Peyer's patch (tissue), 4 donors: ENCODE results near the gene ST8SIA1. TPM values are rescaled to one million over a fixed set of nuclear protein-coding genes. Genes with fewer than 3 reads are reported as not detected.

ENCODE experiments used
- DNase-seq, 3 donors: peaks; one replicate each; pipeline ENCODE4 v3.0.0-alpha.2; 2017 to 2019
- H3K27ac ChIP-seq, 4 donors: fragments of 200-600 bp; sonication (generic); one replicate each; pipeline ENCODE4 v1.5.1; 2016 to 2019
- H3K27me3 ChIP-seq, 2 donors: fragments of 200-600 bp; sonication (generic); one replicate each; pipeline ENCODE4 v1.5.1; 2019
- H3K36me3 ChIP-seq, 3 donors: fragments of 200-600 bp; sonication (generic); one replicate each; pipeline ENCODE4 v1.5.1; 2016 to 2019
- H3K4me1 ChIP-seq, 4 donors: fragments of 200-600 bp; sonication (generic); one replicate each; pipeline ENCODE4 v1.5.1; 2016 to 2019
- H3K4me3 ChIP-seq, 4 donors: fragments of 200-600 bp; sonication (generic); 1 replicate in 3 of 4; 2 replicates in 1 of 4; pipeline ENCODE4 v1.5.1; 2016 to 2019; ENCODE audit warnings: mild to moderate bottlenecking in 1 of 4
- H3K9me3 ChIP-seq, 4 donors: fragments of 200-600 bp; sonication (generic); one replicate each; pipeline ENCODE4 v1.5.1; 2016 to 2019; ENCODE audit warnings: mild to moderate bottlenecking in 1 of 4
- POLR2A ChIP-seq, 2 donors: fragments of 450-650 bp; IDR thresholded peaks; one replicate each; pipeline ENCODE4 v1.5.1; 2017; ENCODE audit warnings: antibody characterized with exemption in 2 of 2, mild to moderate bottlenecking in 2 of 2, moderate library complexity in 2 of 2
- total RNA-seq, 4 donors: library from RNA; depleted of rRNA; stranded (reverse); fragments of >200 nt; gene quantifications; one replicate each; pipeline ENCODE4 v1.1.0, GENCODE V29; 2016
- TF ChIP-seq, protein P1 (sequence below), 6 experiments: fragments of 450-650 bp in 4 of 6; fragments of 200-600 bp in 2 of 6; sonication (generic) in 1 of 6; IDR thresholded peaks; one replicate each; pipeline ENCODE4 v1.5.1; 2017 to 2019; ENCODE audit warnings: antibody characterized with exemption in 6 of 6, mild to moderate bottlenecking in 3 of 6, moderate library complexity in 1 of 6

The ST8SIA1 gene
- total RNA-seq, 4 donors from 2014 or later = 1.2 to 11.6 (median 1.9) TPM

DNA sequence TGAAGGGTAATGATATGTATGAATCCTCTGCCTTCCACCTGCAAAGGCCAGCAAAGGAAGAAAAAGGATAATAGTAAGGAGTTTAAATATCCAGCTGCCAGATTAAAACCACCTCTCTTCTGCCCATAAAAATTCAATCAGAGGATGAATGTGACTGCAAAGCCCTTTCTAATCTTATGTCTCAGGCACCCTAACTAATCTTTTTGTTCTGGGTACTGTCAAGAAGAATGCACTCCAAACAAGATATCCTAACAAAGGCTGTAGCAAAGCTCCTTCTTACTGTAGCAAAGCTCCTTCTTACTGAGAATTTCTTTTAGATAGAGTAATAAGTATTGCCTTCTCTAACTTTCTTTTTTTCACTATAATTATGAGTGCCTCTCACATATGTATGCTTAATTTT lies 91.8 kb downstream of the ST8SIA1 start:
- no peak overlapping the region for H3K4me3 ChIP-seq
- DNase-seq = no peak
- H3K36me3 ChIP-seq = no peaks in the 10 kb centered on the region
- H3K27ac ChIP-seq = no peak overlapping the region
- no peaks in the 10 kb centered on the region for H3K4me1 ChIP-seq
- H3K27me3 ChIP-seq = no peaks in the 10 kb centered on the region
- TF ChIP-seq, protein P1, sequence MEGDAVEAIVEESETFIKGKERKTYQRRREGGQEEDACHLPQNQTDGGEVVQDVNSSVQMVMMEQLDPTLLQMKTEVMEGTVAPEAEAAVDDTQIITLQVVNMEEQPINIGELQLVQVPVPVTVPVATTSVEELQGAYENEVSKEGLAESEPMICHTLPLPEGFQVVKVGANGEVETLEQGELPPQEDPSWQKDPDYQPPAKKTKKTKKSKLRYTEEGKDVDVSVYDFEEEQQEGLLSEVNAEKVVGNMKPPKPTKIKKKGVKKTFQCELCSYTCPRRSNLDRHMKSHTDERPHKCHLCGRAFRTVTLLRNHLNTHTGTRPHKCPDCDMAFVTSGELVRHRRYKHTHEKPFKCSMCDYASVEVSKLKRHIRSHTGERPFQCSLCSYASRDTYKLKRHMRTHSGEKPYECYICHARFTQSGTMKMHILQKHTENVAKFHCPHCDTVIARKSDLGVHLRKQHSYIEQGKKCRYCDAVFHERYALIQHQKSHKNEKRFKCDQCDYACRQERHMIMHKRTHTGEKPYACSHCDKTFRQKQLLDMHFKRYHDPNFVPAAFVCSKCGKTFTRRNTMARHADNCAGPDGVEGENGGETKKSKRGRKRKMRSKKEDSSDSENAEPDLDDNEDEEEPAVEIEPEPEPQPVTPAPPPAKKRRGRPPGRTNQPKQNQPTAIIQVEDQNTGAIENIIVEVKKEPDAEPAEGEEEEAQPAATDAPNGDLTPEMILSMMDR (IDR thresholded peaks at IDR 0.05) = no peak
- TF ChIP-seq POLR2A (IDR thresholded peaks at IDR 0.05) = no peak
- H3K9me3 ChIP-seq = no peaks in the 10 kb centered on the region

DNA sequence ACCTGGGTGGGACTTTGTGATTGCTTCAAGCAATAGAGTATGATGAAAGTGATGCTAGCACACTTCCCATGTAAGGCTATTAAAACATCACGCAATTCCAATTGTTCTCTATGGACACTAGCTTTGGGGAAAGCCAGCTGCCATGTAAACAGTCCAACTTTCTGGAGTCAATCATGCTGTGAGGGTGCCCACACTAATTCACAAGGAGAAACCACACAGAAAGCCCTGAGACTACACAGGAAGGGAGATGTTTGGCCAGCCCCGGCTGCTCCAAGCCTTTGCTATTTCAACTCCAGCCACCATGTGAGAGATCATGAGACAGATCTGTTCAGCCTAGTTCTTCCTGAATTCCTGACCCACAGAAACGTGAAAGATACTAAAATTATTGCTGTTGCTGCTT lies 96.3 kb downstream of the ST8SIA1 start:
- Histone ChIP-seq H3K4me1 (no peaks in the 10 kb centered on the region), H3K9me3 (no peaks in the 10 kb centered on the region), H3K4me3 (no peak overlapping the region), H3K36me3 (no peaks in the 10 kb centered on the region), H3K27me3 (no peaks in the 10 kb centered on the region), H3K27ac (no peak overlapping the region)
- DNase-seq = no peak
- no peak for TF ChIP-seq POLR2A (IDR thresholded peaks at IDR 0.05)
- TF ChIP-seq, protein P1 (IDR thresholded peaks at IDR 0.05) = no peak

DNA sequence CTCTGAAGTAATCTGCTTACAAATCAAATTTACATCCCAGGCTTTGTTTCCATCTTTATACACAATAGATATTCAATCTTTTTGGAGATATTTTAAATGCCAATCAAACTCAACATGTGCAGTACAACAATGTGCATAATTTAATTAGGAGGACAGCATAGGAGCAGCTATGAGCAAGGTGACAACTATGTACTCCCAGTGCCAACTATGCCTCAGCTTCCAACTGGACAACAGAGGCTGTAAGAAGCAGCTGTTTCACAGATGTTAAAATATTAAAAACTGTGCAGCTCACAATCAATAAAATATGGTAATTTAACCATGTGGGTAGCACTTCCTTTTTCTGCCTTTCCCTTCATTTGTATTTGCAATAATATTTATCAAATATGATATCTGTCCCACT lies 99.9 kb downstream of the ST8SIA1 start:
- TF ChIP-seq, protein P1 (IDR thresholded peaks at IDR 0.05) = no peak
- no peak for TF ChIP-seq POLR2A (IDR thresholded peaks at IDR 0.05)
- Histone ChIP-seq H3K27ac (no peak overlapping the region), H3K27me3 (no peaks in the 10 kb centered on the region), H3K4me3 (no peak overlapping the region), H3K9me3 (no peaks in the 10 kb centered on the region), H3K4me1 (no peaks in the 10 kb centered on the region), H3K36me3 (no peaks in the 10 kb centered on the region)
- no peak for DNase-seq

DNA sequence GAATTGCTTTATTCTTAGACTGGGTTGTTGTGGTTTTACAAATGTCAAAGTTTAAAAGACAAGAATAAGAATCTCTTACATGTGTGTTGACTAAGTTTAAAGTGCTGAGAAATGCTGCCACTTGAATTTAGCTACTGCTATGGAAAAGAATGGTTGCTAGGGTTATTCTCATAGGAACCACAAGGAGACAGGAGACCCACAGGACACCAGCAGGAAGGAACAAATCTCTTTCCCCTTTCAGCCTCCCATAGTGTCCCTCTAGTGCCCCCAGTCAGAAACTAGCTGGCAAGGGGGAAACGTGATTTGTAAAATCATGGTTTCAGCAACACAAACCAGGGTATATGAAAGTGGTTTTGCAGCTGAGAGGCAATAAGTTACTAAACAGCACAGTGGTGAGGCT lies 102.7 kb downstream of the ST8SIA1 start:
- no peak for DNase-seq
- Histone ChIP-seq H3K36me3 (no peaks in the 10 kb centered on the region), H3K4me1 (no peaks in the 10 kb centered on the region), H3K27ac (no peak overlapping the region), H3K9me3 (no peaks in the 10 kb centered on the region), H3K4me3 (no peak overlapping the region), H3K27me3 (no peaks in the 10 kb centered on the region)
- TF ChIP-seq, protein P1 (IDR thresholded peaks at IDR 0.05) = no peak
- no peak for TF ChIP-seq POLR2A (IDR thresholded peaks at IDR 0.05)

DNA sequence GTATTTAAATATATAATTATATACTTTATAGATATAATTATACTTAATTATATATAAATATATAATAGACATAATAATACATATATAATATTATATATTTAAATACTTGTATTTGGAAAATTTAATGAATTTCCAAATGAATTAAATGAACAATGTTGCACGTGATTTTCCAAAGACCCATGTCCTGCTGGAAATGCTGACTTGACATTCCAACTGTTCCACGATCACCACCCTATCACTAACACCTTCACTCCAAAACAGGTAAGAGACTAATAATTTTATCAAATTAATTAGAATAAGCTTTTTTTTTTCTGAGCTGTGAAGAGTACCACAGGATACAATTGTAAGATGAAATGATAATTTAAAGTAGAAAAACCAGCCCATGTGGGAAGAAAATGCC lies 103.4 kb downstream of the ST8SIA1 start:
- DNase-seq = no peak
- H3K27ac ChIP-seq = no peak overlapping the region
- no peaks in the 10 kb centered on the region for H3K9me3 ChIP-seq
- H3K36me3 ChIP-seq = no peaks in the 10 kb centered on the region
- TF ChIP-seq POLR2A (IDR thresholded peaks at IDR 0.05) = no peak
- TF ChIP-seq, protein P1 (IDR thresholded peaks at IDR 0.05) = no peak
- H3K4me1 ChIP-seq = no peaks in the 10 kb centered on the region
- H3K27me3 ChIP-seq = no peaks in the 10 kb centered on the region
- no peak overlapping the region for H3K4me3 ChIP-seq

DNA sequence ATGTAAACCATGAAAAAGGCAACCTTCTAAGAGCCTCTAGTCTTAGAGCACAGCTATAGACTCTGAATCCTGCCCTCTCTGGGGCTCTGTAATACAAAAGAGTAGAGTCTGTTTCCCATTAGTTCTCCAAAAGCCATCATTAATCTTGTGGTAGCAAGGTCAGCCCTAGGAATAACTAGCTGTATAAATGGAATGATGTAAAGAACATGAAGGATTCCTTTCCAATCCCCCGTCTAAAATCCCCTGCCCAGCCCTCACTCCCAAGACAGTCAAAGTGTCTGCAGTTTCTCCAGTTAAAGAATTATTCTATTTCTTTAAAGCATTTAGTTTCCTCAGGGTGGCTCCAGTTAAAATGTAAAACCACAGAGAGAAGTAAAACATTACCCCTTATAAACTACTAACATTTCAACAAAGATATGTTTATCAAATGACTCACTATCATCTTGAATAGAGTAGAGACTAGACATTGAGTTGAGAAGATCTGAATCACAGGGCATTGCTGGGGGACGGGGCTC lies 104.2 kb downstream of the ST8SIA1 start:
- TF ChIP-seq POLR2A (IDR thresholded peaks at IDR 0.05) = no peak
- TF ChIP-seq, protein P1 (IDR thresholded peaks at IDR 0.05) = no peak
- H3K9me3 ChIP-seq = no peaks in the 10 kb centered on the region
- no peaks in the 10 kb centered on the region for H3K36me3 ChIP-seq
- H3K4me1 ChIP-seq = no peaks in the 10 kb centered on the region
- no peak overlapping the region for H3K27ac ChIP-seq
- DNase-seq = no peak
- H3K27me3 ChIP-seq = no peaks in the 10 kb centered on the region
- H3K4me3 ChIP-seq = no peak overlapping the region
